Ovary (tissue), 9 donors: Measurements from ENCODE around the gene R3HDM2. TPM values are rescaled to one million over a fixed set of nuclear protein-coding genes. Genes with fewer than 3 reads are reported as not detected.

ENCODE experiments used
- DNase-seq, 5 donors: peaks; one replicate each; pipeline ENCODE4 v3.0.0-alpha.2; 2019 to 2020
- H3K27ac ChIP-seq, 2 donors: fragments of 200-600 bp; one replicate each; pipeline versions ENCODE4 v1.5.1 to v1.8.0; 2019 to 2022
- H3K27me3 ChIP-seq: fragments of 200-600 bp; one replicate; pipeline ENCODE4 v1.8.0; 2022
- H3K36me3 ChIP-seq: fragments of 200-600 bp; sonication (generic); one replicate; pipeline ENCODE4 v1.5.1; 2019
- H3K4me1 ChIP-seq: one replicate; pipeline ENCODE4 v1.8.1; 2013; ENCODE audit warnings: mild to moderate bottlenecking, moderate library complexity; ENCODE audit not compliant: insufficient read depth
- H3K4me3 ChIP-seq: fragments of 200-600 bp; sonication (generic); one replicate; pipeline ENCODE4 v1.5.1; 2017
- H3K9me3 ChIP-seq, 2 donors: fragments of 200-600 bp in 1 of 2; sonication (generic) in 1 of 2; one replicate each; pipeline versions ENCODE4 v1.5.1 to v1.8.1; 2013 to 2019; ENCODE audit warnings: mild to moderate bottlenecking in 1 of 2, moderate library complexity in 1 of 2
- EP300 ChIP-seq: sonication (generic); formaldehyde crosslinking; IDR thresholded peaks from one replicate; pipeline ENCODE4 v1.6.1; 2017; ENCODE audit warnings: antibody characterized with exemption
- POLR2A ChIP-seq: fragments of 450-650 bp; IDR thresholded peaks from one replicate; pipeline ENCODE4 v1.6.1; 2017; ENCODE audit warnings: antibody characterized with exemption, mild to moderate bottlenecking, moderate library complexity
- WGBS, 3 donors: extraction: QIAGEN DNeasy Blood & Tissue Kit in 1 of 3; methylation state at CpG; one replicate each; pipeline versions ENCODE4 v1.1.5 to v1.1.7; 2013 to 2017; 5-methylcytosine and 5-hydroxymethylcytosine counted together
- intact Hi-C, 4 donors: fragments of 100-400 bp; cut with DNase I; formaldehyde crosslinking; loops; one replicate each; pipeline versions ENCODE4 v1.11.0 to v1.15.1; 2022 to 2023
- polyA plus RNA-seq, 2 donors: library from polyadenylated mRNA; stranded (reverse); fragments of 200-250 nt in 1 of 2; fragments of 350-450 nt in 1 of 2; fragmentation: Illumina TruSeq in 1 of 2; extraction: RNeasy Lipid Tissue Mini Kit (QIAGEN cat#74804) in 1 of 2; gene quantifications; one replicate each; pipeline ENCODE4 v1.2.3, GENCODE V29; 2013 to 2014
- total RNA-seq, 7 donors: library from RNA; depleted of rRNA in 2 of 7; stranded (reverse); fragments of >200 nt in 2 of 7; fragmentation: NEBNext Ultra II Directional in 3 of 7; extraction: Animal tissue kit (Norgen Biotek cat#: 25700) in 3 of 7; gene quantifications; one replicate each; pipeline versions ENCODE4 v1.1.0 to v1.2.4, GENCODE V29; 2016 to 2023
- TF ChIP-seq, protein P1 (sequence below), 3 donors: fragments of 450-650 bp in 2 of 3; fragments of 200-600 bp in 1 of 3; IDR thresholded peaks; one replicate each; pipeline versions ENCODE4 v1.5.1 to v1.8.0; 2016 to 2022; ENCODE audit warnings: antibody characterized with exemption in 3 of 3, mild to moderate bottlenecking in 1 of 3
- donor health status: DM: no; HTN: no; CAD: no; lungs with moderate emphysema.
- donor health status: DM: no; HTN: no; CAD: no.
- donor health status: Bipolar disorder and iron deficiency.
- donor health status: DM: yes; HTN: yes; CAD: no.
- donor health status: DM: no; HTN: no; CAD: no.
- donor health status: DM: yes; HTN: yes; CAD: no.

R3HDM2 gene
- total and polyA plus RNA-seq, 9 donors = 24.3 to 81.4 (median 65.6) TPM

DNA sequence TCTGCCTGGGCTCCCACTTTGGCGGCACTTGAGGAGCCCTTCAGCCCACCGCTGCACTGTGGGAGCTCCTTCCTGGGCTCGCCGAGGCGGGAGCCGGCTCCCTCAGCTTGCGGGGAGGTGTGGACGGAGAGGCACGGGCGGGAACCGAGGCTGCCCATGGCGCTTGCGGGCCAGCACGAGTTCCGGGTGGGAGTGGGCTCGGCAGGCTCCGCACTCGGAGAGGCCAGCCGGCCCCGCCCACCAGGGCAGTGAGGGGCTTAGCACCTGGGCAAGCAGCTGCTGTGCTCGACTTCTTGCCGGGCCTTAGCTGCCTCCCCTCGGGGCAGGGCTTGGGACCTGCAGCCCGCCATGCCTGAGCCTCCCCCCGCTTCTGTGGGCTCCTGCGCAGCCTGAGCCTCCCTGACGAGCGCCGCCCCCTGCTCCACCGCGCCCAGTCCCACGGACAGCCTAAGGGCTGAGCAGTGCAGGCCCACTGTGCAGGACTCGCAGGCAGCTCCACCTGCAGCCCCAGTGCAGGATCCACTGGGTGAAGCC, 44.6 kb downstream of the R3HDM2 start:
- Histone ChIP-seq H3K4me1 (peaks cover 2% of the 10 kb centered on the region), H3K9me3 (no peaks in the 10 kb centered on the region), H3K4me3 (no peak overlapping the region), H3K36me3 (no peaks in the 10 kb centered on the region), H3K27me3 (no peaks in the 10 kb centered on the region), H3K27ac (no peak overlapping the region)
- intact Hi-C loops = no loop called here
- 96 to 97% (median 96%) methylated on average over 33 of the region's 33 CpGs for WGBS, 3 donors
- DNase-seq = no peak
- TF ChIP-seq, protein P1, sequence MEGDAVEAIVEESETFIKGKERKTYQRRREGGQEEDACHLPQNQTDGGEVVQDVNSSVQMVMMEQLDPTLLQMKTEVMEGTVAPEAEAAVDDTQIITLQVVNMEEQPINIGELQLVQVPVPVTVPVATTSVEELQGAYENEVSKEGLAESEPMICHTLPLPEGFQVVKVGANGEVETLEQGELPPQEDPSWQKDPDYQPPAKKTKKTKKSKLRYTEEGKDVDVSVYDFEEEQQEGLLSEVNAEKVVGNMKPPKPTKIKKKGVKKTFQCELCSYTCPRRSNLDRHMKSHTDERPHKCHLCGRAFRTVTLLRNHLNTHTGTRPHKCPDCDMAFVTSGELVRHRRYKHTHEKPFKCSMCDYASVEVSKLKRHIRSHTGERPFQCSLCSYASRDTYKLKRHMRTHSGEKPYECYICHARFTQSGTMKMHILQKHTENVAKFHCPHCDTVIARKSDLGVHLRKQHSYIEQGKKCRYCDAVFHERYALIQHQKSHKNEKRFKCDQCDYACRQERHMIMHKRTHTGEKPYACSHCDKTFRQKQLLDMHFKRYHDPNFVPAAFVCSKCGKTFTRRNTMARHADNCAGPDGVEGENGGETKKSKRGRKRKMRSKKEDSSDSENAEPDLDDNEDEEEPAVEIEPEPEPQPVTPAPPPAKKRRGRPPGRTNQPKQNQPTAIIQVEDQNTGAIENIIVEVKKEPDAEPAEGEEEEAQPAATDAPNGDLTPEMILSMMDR (IDR thresholded peaks at IDR 0.05) = no peak
- no peak for TF ChIP-seq POLR2A

DNA sequence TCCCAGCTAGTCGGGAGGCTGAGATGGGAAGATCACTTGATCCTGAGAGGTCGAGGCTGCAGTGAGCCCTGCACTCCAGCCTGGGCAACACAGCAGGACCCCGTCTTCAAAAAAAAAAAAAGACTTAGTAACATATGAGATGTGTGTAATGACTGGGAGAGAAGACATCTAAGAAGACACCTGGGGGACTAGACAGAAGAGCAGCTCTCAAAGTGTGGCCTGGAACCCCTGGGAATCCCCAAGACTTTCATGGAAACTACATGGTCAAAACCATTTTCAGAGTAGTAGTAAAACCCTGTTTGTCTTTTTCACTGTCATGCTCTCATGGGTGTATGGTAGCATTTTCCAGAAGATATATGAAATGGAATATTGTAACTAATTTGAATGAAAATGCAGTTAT, 45.3 kb downstream of the R3HDM2 start:
- H3K4me3 ChIP-seq = no peak overlapping the region
- H3K27ac ChIP-seq = no peak overlapping the region
- no peak for DNase-seq
- intact Hi-C loops = no loop called here
- 82 to 95% (median 89%) methylated on average over 3 of the region's 3 CpGs for whole genome bisulfite sequencing, 3 donors
- H3K36me3 ChIP-seq = no peaks in the 10 kb centered on the region
- TF ChIP-seq EP300 (no peak), POLR2A (no peak)
- TF ChIP-seq, protein P1 (IDR thresholded peaks at IDR 0.05) = no peak
- H3K4me1 ChIP-seq = peaks cover 2% of the 10 kb centered on the region
- H3K9me3 ChIP-seq = no peaks in the 10 kb centered on the region
- no peaks in the 10 kb centered on the region for H3K27me3 ChIP-seq

DNA sequence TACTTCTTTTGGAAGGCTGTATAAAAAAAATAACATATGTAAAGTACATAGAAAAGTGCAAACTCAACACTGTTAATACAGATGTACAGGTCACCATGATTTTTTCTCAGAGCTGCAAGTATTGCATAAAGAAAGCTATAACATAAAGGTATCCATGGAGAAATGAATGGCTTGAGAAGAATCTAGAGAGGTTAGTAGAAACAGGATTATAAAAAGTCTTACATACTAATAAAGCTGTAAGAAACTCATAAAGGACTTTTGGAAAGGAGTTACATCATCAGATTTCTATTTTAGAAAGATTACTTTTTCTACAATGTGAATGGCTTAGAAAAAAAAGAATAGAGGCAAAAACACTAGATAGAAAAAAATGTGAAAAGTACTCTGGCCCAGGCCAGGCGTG, 46.4 kb downstream of the R3HDM2 start:
- intact Hi-C loops = no loop called here
- Histone ChIP-seq H3K4me1 (peaks cover 2% of the 10 kb centered on the region), H3K9me3 (no peaks in the 10 kb centered on the region), H3K27ac (no peak overlapping the region), H3K36me3 (no peaks in the 10 kb centered on the region), H3K4me3 (no peak overlapping the region), H3K27me3 (no peaks in the 10 kb centered on the region)
- 79 to 87% (median 86%) methylated on average over 1 of the region's 1 CpG for WGBS, 3 donors
- TF ChIP-seq, protein P1 (IDR thresholded peaks at IDR 0.05) = no peak
- TF ChIP-seq POLR2A (no peak), EP300 (no peak)
- no peak for DNase-seq

DNA sequence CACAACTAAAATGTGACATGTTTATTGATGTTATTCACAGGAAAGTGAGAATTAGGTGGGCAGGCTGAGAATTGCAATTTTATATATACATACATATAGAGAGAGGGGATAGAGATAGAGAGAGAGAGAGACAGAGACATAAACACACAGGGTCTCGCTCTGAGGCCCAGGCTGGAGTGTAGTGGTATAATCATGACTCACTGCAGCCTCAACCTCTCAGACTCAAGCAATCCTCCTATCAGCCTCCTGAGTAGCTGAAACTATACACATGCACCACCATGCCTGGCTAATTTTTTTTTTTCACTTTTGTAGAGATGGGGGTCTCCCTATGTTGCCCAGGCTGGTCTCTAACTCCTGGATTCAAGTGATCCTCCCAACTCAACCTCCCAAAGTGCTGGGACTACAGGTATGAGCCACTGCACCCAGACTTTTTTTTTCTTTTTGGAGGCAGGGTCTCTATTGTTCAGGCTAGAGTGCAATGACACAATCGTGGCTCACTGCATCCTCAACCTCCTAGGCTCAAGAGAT, 49.1 kb downstream of the R3HDM2 start:
- no peak for DNase-seq
- Histone ChIP-seq H3K9me3 (no peaks in the 10 kb centered on the region), H3K4me3 (no peak overlapping the region), H3K36me3 (no peaks in the 10 kb centered on the region), H3K4me1 (no peaks in the 10 kb centered on the region), H3K27ac (no peak overlapping the region), H3K27me3 (no peaks in the 10 kb centered on the region)
- TF ChIP-seq, protein P1 (IDR thresholded peaks at IDR 0.05) = no peak
- TF ChIP-seq POLR2A (no peak), EP300 (no peak)
- intact Hi-C loops = no loop called here
- WGBS, 3 donors = 87 to 95% (median 90%) methylated on average over 2 of the region's 2 CpGs
